SK-N-MC (cell line): ENCODE measurements around the gene ST6GALNAC6.

Experiments used
- EZH2 ChIP-seq: fragments of 200-600 bp; sonication (generic); IDR thresholded peaks from one replicate; pipeline ENCODE4 v1.6.1; 2017; ENCODE audit warnings: antibody characterized with exemption
- FOXP2 ChIP-seq: optimal IDR thresholded peaks from 2 replicates; pipeline ENCODE3; 2011; ENCODE audit warnings: mild to moderate bottlenecking, moderate library complexity; ENCODE audit not compliant: insufficient read depth; ENCODE audit errors: extremely low read length, control extremely low read depth

DNA sequence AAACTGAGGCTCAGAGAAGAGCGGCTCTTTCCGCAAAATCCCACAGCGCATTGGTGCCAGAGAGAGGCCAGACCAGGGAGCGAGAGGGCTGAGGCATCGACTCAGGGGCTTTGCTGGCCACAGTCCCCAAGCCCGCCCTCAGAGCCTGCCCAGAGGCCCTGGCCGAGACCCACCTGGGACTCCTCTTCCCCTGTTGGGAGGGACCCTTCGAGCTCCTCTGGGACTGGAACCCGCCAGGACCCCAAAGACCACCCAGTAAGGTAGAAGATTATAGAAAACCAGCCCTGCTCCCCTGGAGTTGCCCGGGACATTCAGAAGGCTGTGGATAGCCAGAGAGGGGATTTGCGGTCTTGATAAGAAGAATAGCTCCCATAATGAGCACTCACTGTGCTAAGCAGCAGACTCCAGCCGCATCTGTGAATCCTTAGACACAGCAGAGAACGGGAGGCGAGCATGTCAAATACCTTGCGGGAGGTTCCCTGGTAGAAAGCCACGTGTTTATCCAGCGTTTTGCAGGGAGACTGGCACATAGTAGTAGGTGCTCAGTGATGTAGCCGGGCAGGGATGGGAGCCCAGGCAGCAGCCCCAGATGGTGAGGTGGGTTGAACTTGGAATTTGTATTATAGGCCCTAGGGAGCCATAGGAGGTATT is 21.3 kb downstream of the ST6GALNAC6 start:
- TF ChIP-seq FOXP2 (no peak), EZH2 (no peak)
